PFSK-1 (cell line): ENCODE measurements around the gene CDCP1.

Source experiments
- FOXP2 ChIP-seq: optimal IDR thresholded peaks from 2 replicates; pipeline ENCODE3; 2011; ENCODE audit warnings: borderline replicate concordance, control low read depth, inconsistent platforms; ENCODE audit not compliant: insufficient read depth; ENCODE audit errors: extremely low read length, extremely low read depth
- POLR2AphosphoS5 ChIP-seq: IDR thresholded peaks from 2 replicates; pipeline ENCODE4 v1.6.1; 2012; ENCODE audit warnings: low read depth, mild to moderate bottlenecking, control low read depth, low read length, moderate library complexity
- SIN3A ChIP-seq: IDR thresholded peaks from 2 replicates; pipeline ENCODE4 v1.6.1; 2012; ENCODE audit warnings: mild to moderate bottlenecking, low read length, moderate library complexity, borderline replicate concordance; ENCODE audit not compliant: insufficient read depth
- TAF1 ChIP-seq: IDR thresholded peaks from 2 replicates; pipeline ENCODE4 v1.6.1; 2012; ENCODE audit warnings: low read length, control low read depth, borderline replicate concordance; ENCODE audit not compliant: insufficient read depth
- TF ChIP-seq, protein P1 (sequence below), 2 experiments: IDR thresholded peaks; 2 replicates each; pipeline versions ENCODE4 v1.6.1 to v1.8.0; 2011 to 2012; ENCODE audit warnings: low read depth in 2 of 2, low read length in 2 of 2, control low read depth in 1 of 2, inconsistent platforms in 1 of 2, mild to moderate bottlenecking in 1 of 2, moderate library complexity in 1 of 2; ENCODE audit not compliant: insufficient read depth in 1 of 2

Gene CDCP1

GRCh38 chr3:45103753-45104714 is 42.1 kb downstream of the CDCP1 start:
- TF ChIP-seq POLR2AphosphoS5 (no peak), SIN3A (no peak), FOXP2 (no peak), TAF1 (no peak)
- TF ChIP-seq, protein P1, sequence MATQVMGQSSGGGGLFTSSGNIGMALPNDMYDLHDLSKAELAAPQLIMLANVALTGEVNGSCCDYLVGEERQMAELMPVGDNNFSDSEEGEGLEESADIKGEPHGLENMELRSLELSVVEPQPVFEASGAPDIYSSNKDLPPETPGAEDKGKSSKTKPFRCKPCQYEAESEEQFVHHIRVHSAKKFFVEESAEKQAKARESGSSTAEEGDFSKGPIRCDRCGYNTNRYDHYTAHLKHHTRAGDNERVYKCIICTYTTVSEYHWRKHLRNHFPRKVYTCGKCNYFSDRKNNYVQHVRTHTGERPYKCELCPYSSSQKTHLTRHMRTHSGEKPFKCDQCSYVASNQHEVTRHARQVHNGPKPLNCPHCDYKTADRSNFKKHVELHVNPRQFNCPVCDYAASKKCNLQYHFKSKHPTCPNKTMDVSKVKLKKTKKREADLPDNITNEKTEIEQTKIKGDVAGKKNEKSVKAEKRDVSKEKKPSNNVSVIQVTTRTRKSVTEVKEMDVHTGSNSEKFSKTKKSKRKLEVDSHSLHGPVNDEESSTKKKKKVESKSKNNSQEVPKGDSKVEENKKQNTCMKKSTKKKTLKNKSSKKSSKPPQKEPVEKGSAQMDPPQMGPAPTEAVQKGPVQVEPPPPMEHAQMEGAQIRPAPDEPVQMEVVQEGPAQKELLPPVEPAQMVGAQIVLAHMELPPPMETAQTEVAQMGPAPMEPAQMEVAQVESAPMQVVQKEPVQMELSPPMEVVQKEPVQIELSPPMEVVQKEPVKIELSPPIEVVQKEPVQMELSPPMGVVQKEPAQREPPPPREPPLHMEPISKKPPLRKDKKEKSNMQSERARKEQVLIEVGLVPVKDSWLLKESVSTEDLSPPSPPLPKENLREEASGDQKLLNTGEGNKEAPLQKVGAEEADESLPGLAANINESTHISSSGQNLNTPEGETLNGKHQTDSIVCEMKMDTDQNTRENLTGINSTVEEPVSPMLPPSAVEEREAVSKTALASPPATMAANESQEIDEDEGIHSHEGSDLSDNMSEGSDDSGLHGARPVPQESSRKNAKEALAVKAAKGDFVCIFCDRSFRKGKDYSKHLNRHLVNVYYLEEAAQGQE (IDR thresholded peaks at IDR 0.05; ENCODE audit: insufficient read depth in 1 of 2, low read depth in 2 of 2, low read length in 2 of 2): no peak

DNA sequence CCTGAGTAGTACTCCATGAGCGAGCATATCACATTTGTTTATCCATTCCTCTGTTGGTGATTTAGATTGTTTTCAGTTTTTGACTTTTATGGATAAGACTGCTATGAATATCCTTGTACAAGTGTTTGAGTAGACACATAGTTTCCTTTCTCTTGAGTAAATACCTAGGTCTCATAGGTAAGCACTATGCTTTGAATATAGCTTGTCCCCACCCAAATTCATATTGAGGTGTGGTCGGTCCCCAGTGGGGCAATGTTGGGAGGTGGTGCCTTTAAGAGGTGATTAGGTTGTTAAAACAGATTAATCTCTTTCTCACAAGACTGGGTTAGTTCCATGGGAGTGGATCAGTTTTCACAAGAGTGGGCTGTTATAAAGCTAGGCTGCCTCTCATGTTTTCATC is 42.8 kb downstream of the CDCP1 start:
- TF ChIP-seq, protein P1 (IDR thresholded peaks at IDR 0.05; ENCODE audit: insufficient read depth in 1 of 2, low read depth in 2 of 2, low read length in 2 of 2): no peak
- TF ChIP-seq POLR2AphosphoS5: no peak

DNA sequence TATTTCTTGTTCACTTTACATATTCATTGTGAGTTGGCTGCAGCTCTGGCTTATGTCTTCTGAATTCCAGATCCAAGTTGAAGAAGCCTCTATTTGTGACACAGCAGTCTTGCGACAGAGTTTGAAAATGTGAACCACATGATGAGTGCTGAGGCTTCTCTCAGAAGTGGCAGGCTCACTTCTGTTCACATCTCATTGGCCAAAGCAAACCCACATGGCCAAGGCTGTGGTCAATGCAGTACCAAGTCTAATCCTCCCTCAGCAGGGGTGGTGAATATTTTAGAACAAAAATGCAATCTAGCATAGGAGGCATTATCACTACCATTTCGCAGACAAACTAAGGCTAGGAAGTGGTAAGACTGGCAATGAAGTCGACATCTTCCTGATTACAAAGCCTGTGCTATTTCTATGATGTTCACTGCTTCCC is 45.2 kb downstream of the CDCP1 start:
- TF ChIP-seq POLR2AphosphoS5 (no peak), SIN3A (no peak), FOXP2 (no peak), TAF1 (no peak)
- TF ChIP-seq, protein P1 (IDR thresholded peaks at IDR 0.05; ENCODE audit: insufficient read depth in 1 of 2, low read depth in 2 of 2, low read length in 2 of 2): no peak

- TF ChIP-seq TAF1: no peak
- no peak for TF ChIP-seq SIN3A
- no peak for TF ChIP-seq POLR2AphosphoS5
- TF ChIP-seq, protein P1 (IDR thresholded peaks at IDR 0.05; ENCODE audit: insufficient read depth in 1 of 2, low read depth in 2 of 2, low read length in 2 of 2): no peak
Observed at GRCh38 chr3:45098310-45098709, 47.9 kb downstream of the CDCP1 start.
